H1 (cell line): ENCODE measurements around the gene TAPT1. TPM values are rescaled to one million over a fixed set of nuclear protein-coding genes. Genes with fewer than 3 reads are reported as not detected.

Source experiments
- CHD7 ChIP-seq: fragments of 300-600 bp; sonication (generic); IDR thresholded peaks from 2 replicates; pipeline ENCODE4 v1.7.1; 2012; ENCODE audit warnings: low read length, moderate library complexity, mild to moderate bottlenecking, inconsistent platforms; ENCODE audit not compliant: insufficient replicate concordance
- FOSL1 ChIP-seq: IDR thresholded peaks from 2 replicates; pipeline ENCODE4 v1.6.1; 2011; ENCODE audit warnings: mild to moderate bottlenecking, low read depth, low read length, moderate library complexity; ENCODE audit not compliant: insufficient read depth
- HDAC6 ChIP-seq: IDR thresholded peaks from one replicate; pipeline ENCODE4 v1.7.1; 2012; ENCODE audit warnings: low read depth, mild to moderate bottlenecking, inconsistent platforms, low read length, moderate library complexity
- JUND ChIP-seq: IDR thresholded peaks from 2 replicates; pipeline ENCODE4 v1.6.1; 2011; ENCODE audit warnings: mild to moderate bottlenecking, improper control_type of control experiment, low read length
- KDM4A ChIP-seq: IDR thresholded peaks from one replicate; pipeline ENCODE4 v1.7.1; 2012; ENCODE audit warnings: low read depth, mild to moderate bottlenecking, moderate library complexity, low read length, inconsistent platforms; ENCODE audit not compliant: severe bottlenecking
- NRF1 ChIP-seq: IDR thresholded peaks from 2 replicates; pipeline ENCODE4 v1.6.1; 2011; ENCODE audit warnings: mild to moderate bottlenecking, low read depth, low read length, improper control_type of control experiment
- POU5F1 ChIP-seq: IDR thresholded peaks from 2 replicates; pipeline ENCODE4 v1.6.1; 2011; ENCODE audit warnings: low read depth, mild to moderate bottlenecking, low read length, moderate library complexity
- RAD21 ChIP-seq, 2 experiments: IDR thresholded peaks in 1 of 2; conservative IDR thresholded peaks in 1 of 2; 2 replicates each; pipeline ENCODE4 v1.6.1; 2011; ENCODE audit warnings: low read depth in 2 of 2, low read length in 2 of 2, improper control_type of control experiment in 1 of 2, inconsistent platforms in 1 of 2, mild to moderate bottlenecking in 1 of 2, moderate library complexity in 1 of 2
- TEAD4 ChIP-seq: IDR thresholded peaks from 2 replicates; pipeline ENCODE4 v1.6.1; 2012; ENCODE audit warnings: low read depth, low read length, inconsistent platforms, mixed read lengths
- polyA plus RNA-seq, 7 experiments: library from polyadenylated mRNA; depleted of rRNA in 3 of 7; stranded (reverse) in 5 of 7; unstranded in 2 of 7; fragments of >200 nt in 5 of 7; fragments of 200-250 nt in 2 of 7; gene quantifications; 1 replicate in 5 of 7; 2 replicates in 1 of 7; 4 replicates in 1 of 7; pipeline versions ENCODE4 v1.2.1 to v1.2.3, GENCODE V29; 2011 to 2013; ENCODE audit warnings: missing spikeins in 2 of 7, mixed read lengths in 2 of 7
- total RNA-seq: library from RNA; stranded (reverse); fragmentation: NEBNext Ultra II Directional; extraction: Animal tissue kit (Norgen Biotek cat#: 25700); gene quantifications from 2 replicates; pipeline ENCODE4 v1.2.1, GENCODE V29; 2021

Gene TAPT1
- total and polyA plus RNA-seq, 2 of the 8 experiments (the other 6 are each of a cell fraction or from before 2014, with no cell fraction given), result 4.2 to 15.3 TPM

GRCh38 chr4:16196482-16197393, 29.5 kb downstream of the TAPT1 start (continued):
- TF ChIP-seq CHD7, result no peak
- peak; percentile 83 for TF ChIP-seq TEAD4
- no peak for TF ChIP-seq FOSL1
- TF ChIP-seq RAD21 (IDR thresholded peaks at IDR 0.05 in 1 of 2, conservative IDR thresholded peaks at IDR 0.05 in 1 of 2; ENCODE audit: low read depth in 2 of 2, low read length in 2 of 2), result peak; percentile 53 to 59
- no peak for TF ChIP-seq KDM4A
- TF ChIP-seq POU5F1, result 0 out of 2 replicates have a peak, but pooled peaks have one; percentile 51
- 0 out of 2 replicates have a peak, but pooled peaks have one; percentile 24 for TF ChIP-seq JUND
- no peak for TF ChIP-seq HDAC6
- TF ChIP-seq NRF1, result no peak
